T-helper 2 cell treated with Interferon-gamma antibody and Interleukin-4, amounts not matched to agents 5 μg/mL and 100 μg/mL, for 36 hours (primary cell): ENCODE measurements around the gene DNAJC5G.

Experiments
- DNase-seq: peaks from one replicate; pipeline ENCODE4 v3.0.0; 2021; ENCODE audit warnings: low spot score
- H3K27ac Mint-ChIP-seq: one replicate; pipeline ENCODE4 v1.8.0; 2021; ENCODE audit warnings: mild to moderate bottlenecking, mixed read lengths
- H3K27me3 Mint-ChIP-seq: one replicate; pipeline ENCODE4 v1.8.0; 2021; ENCODE audit warnings: low read depth, mixed read lengths
- H3K36me3 Mint-ChIP-seq: one replicate; pipeline ENCODE4 v1.8.0; 2021; ENCODE audit warnings: low read depth, mixed read lengths
- H3K4me1 Mint-ChIP-seq: one replicate; pipeline ENCODE4 v1.8.0; 2021; ENCODE audit warnings: low read depth, mixed read lengths
- H3K4me3 Mint-ChIP-seq: one replicate; pipeline ENCODE4 v1.8.0; 2022; ENCODE audit warnings: mild to moderate bottlenecking, moderate library complexity, mixed read lengths
- H3K9me3 Mint-ChIP-seq: one replicate; pipeline ENCODE4 v1.8.0; 2021; ENCODE audit warnings: mixed read lengths

DNAJC5G gene, protein sequence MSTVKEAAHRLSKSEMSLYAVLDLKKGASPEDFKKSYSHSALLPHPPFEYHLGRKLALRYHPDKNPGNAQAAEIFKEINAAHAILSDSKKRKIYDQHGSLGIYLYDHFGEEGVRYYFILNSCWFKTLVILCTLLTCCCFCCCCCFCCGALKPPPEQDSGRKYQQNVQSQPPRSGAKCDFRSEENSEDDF

GRCh38 chr2:27275211-27276150 lies at the start of gene DNAJC5G:
DNAJC5G (plus strand) TSS chr2:27275433; CDS start chr2:27276729, 1,296 bp downstream.
- no peaks in the 10 kb centered on the region for H3K9me3 Mint-ChIP-seq
- no peaks in the 10 kb centered on the region for H3K36me3 Mint-ChIP-seq
- peaks cover 12% of the 10 kb centered on the region for H3K4me1 Mint-ChIP-seq
- H3K4me3 Mint-ChIP-seq, result no peak within 1 kb of the TSS
- DNase-seq, result no peak
- no peak within 1 kb of the TSS for H3K27ac Mint-ChIP-seq
- H3K27me3 Mint-ChIP-seq, result peaks cover 8% of the 10 kb centered on the region

- peaks cover 63% of the 10 kb centered on the region for H3K36me3 Mint-ChIP-seq
- no peak overlapping the region for H3K27ac Mint-ChIP-seq
- no peak for DNase-seq
- H3K9me3 Mint-ChIP-seq, result no peaks in the 10 kb centered on the region
- peaks cover 1% of the 10 kb centered on the region for H3K4me1 Mint-ChIP-seq
- no peak overlapping the region for H3K4me3 Mint-ChIP-seq
- no peaks in the 10 kb centered on the region for H3K27me3 Mint-ChIP-seq
Measured at GRCh38 chr2:27225526-27225925, 49.7 kb upstream of the DNAJC5G start.

DNA sequence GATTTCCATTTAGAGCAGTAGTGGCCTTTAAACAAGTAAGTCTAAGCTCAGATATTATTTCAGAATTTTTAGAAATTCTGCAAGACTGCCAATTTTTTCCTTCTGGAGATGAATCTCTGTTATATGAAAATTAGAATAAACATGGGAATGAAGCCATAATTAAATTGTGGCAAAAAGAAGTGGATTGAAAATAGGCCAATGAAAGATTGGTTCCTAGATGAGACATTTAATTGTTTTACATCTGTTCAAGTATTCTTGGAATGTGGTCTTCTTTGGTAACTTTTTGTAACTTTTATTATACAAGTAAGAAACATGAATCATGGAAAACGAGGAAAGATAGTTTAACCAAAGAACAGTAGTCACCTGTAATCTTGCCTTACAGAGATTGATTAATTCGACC lies 47.7 kb upstream of the DNAJC5G start:
- no peaks in the 10 kb centered on the region for H3K27me3 Mint-ChIP-seq
- H3K4me1 Mint-ChIP-seq, result peaks cover under 1% of the 10 kb centered on the region
- no peak overlapping the region for H3K27ac Mint-ChIP-seq
- H3K9me3 Mint-ChIP-seq, result no peaks in the 10 kb centered on the region
- no peak overlapping the region for H3K4me3 Mint-ChIP-seq
- DNase-seq, result no peak
- peaks cover 56% of the 10 kb centered on the region for H3K36me3 Mint-ChIP-seq

GRCh38 chr2:27231921-27232320 lies 43.3 kb upstream of the DNAJC5G start:
- peaks cover 55% of the 10 kb centered on the region for H3K36me3 Mint-ChIP-seq
- H3K27ac Mint-ChIP-seq, result no peak overlapping the region
- H3K4me3 Mint-ChIP-seq, result no peak overlapping the region
- H3K27me3 Mint-ChIP-seq, result no peaks in the 10 kb centered on the region
- DNase-seq, result no peak
- no peaks in the 10 kb centered on the region for H3K9me3 Mint-ChIP-seq
- no peaks in the 10 kb centered on the region for H3K4me1 Mint-ChIP-seq

DNA sequence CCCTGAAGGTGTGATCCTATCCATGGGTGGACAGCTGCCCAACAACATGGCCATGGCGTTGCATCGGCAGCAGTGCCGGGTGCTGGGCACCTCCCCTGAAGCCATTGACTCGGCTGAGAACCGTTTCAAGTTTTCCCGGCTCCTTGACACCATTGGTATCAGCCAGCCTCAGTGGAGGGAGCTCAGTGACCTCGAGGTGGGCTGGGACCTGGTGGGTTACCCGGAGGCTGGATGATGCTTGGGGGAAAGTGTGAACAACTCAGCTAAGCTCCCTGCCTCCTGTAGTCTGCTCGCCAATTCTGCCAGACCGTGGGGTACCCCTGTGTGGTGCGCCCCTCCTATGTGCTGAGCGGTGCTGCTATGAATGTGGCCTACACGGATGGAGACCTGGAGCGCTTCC lies 41.9 kb upstream of the DNAJC5G start:
- H3K4me1 Mint-ChIP-seq, result no peaks in the 10 kb centered on the region
- peaks cover 53% of the 10 kb centered on the region for H3K36me3 Mint-ChIP-seq
- H3K27me3 Mint-ChIP-seq, result no peaks in the 10 kb centered on the region
- H3K27ac Mint-ChIP-seq, result no peak overlapping the region
- H3K9me3 Mint-ChIP-seq, result no peaks in the 10 kb centered on the region
- no peak overlapping the region for H3K4me3 Mint-ChIP-seq
- no peak for DNase-seq

DNA sequence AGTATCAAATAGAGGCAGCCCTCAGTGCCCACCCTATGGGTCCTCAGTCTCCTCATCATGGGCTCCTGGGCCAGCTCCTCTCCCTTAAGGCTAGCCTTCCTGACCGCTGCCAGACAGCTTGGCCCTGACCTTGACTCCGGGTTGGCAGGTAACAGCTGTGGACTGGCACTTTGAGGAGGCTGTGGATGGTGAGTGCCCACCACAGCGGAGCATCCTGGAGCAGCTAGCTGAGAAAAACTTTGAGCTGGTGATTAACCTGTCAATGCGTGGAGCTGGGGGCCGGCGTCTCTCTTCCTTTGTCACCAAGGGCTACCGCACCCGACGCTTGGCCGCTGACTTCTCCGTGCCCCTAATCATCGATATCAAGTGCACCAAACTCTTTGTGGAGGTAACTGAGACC lies 39.1 kb upstream of the DNAJC5G start:
- H3K9me3 Mint-ChIP-seq, result no peaks in the 10 kb centered on the region

GRCh38 chr2:27236626-27237025 lies 38.6 kb upstream of the DNAJC5G start:
- Mint-ChIP-seq H3K27ac (no peak overlapping the region), H3K36me3 (peaks cover 67% of the 10 kb centered on the region), H3K4me3 (no peak overlapping the region), H3K27me3 (no peaks in the 10 kb centered on the region), H3K9me3 (no peaks in the 10 kb centered on the region), H3K4me1 (no peaks in the 10 kb centered on the region)
- DNase-seq, result no peak

More for the DNA sequence above, 39.1 kb upstream of the DNAJC5G start:
- DNase-seq, result no peak
- H3K27me3 Mint-ChIP-seq, result no peaks in the 10 kb centered on the region
- no peak overlapping the region for H3K4me3 Mint-ChIP-seq
- H3K36me3 Mint-ChIP-seq, result peaks cover 67% of the 10 kb centered on the region
- no peaks in the 10 kb centered on the region for H3K4me1 Mint-ChIP-seq
- no peak overlapping the region for H3K27ac Mint-ChIP-seq

DNA sequence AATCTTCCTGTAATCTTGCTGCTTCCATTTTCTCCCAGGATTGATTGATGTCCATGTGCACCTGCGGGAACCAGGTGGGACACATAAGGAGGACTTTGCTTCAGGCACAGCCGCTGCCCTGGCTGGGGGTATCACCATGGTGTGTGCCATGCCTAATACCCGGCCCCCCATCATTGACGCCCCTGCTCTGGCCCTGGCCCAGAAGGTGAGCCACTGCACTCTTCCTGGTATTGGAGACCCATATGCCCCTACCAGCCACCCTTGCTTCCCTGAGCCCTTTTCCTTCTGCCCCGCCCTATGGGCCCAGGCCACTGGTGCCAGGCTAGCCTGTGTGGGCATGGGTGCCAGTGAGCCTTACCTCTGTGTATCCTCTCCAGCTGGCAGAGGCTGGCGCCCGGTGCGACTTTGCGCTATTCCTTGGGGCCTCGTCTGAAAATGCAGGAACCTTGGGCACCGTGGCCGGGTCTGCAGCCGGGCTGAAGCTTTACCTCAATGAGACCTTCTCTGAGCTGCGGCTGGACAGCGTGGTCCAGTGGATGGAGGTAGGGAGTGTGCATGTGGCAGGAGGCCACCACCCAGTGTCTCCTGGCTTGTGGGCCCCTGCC lies 37.8 kb upstream of the DNAJC5G start:
- H3K36me3 Mint-ChIP-seq, result peaks cover 69% of the 10 kb centered on the region
- no peaks in the 10 kb centered on the region for H3K4me1 Mint-ChIP-seq
- H3K27ac Mint-ChIP-seq, result no peak overlapping the region

DNA sequence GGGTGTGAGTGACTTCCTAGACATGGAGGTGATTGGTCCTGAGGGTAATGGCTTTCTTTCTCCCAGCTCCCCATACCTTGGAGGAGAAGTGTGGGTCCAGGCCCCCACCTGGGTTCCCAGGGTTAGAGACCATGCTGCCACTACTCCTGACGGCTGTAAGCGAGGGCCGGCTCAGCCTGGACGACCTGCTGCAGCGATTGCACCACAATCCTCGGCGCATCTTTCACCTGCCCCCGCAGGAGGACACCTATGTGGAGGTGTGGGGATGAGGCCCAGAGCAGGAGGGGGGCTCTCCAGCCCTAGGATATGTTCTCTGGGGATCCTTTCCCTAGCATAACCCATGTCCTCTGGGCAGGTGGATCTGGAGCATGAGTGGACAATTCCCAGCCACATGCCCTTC lies 36.3 kb upstream of the DNAJC5G start:
- no peak for DNase-seq
- H3K4me3 Mint-ChIP-seq, result no peak overlapping the region
- no peaks in the 10 kb centered on the region for H3K4me1 Mint-ChIP-seq
- H3K27ac Mint-ChIP-seq, result no peak overlapping the region
- H3K27me3 Mint-ChIP-seq, result no peaks in the 10 kb centered on the region
- H3K9me3 Mint-ChIP-seq, result no peaks in the 10 kb centered on the region
- peaks cover 59% of the 10 kb centered on the region for H3K36me3 Mint-ChIP-seq

More for the DNA sequence above, 37.8 kb upstream of the DNAJC5G start:
- no peak for DNase-seq
- H3K27me3 Mint-ChIP-seq, result no peaks in the 10 kb centered on the region
- no peaks in the 10 kb centered on the region for H3K9me3 Mint-ChIP-seq
- H3K4me3 Mint-ChIP-seq, result no peak overlapping the region

- no peak overlapping the region for H3K4me3 Mint-ChIP-seq
- DNase-seq, result no peak
- no peaks in the 10 kb centered on the region for H3K4me1 Mint-ChIP-seq
- H3K27ac Mint-ChIP-seq, result no peak overlapping the region
- no peaks in the 10 kb centered on the region for H3K9me3 Mint-ChIP-seq
- no peaks in the 10 kb centered on the region for H3K27me3 Mint-ChIP-seq
- H3K36me3 Mint-ChIP-seq, result peaks cover 49% of the 10 kb centered on the region
Measured at GRCh38 chr2:27240406-27240805, 34.8 kb upstream of the DNAJC5G start.

DNA sequence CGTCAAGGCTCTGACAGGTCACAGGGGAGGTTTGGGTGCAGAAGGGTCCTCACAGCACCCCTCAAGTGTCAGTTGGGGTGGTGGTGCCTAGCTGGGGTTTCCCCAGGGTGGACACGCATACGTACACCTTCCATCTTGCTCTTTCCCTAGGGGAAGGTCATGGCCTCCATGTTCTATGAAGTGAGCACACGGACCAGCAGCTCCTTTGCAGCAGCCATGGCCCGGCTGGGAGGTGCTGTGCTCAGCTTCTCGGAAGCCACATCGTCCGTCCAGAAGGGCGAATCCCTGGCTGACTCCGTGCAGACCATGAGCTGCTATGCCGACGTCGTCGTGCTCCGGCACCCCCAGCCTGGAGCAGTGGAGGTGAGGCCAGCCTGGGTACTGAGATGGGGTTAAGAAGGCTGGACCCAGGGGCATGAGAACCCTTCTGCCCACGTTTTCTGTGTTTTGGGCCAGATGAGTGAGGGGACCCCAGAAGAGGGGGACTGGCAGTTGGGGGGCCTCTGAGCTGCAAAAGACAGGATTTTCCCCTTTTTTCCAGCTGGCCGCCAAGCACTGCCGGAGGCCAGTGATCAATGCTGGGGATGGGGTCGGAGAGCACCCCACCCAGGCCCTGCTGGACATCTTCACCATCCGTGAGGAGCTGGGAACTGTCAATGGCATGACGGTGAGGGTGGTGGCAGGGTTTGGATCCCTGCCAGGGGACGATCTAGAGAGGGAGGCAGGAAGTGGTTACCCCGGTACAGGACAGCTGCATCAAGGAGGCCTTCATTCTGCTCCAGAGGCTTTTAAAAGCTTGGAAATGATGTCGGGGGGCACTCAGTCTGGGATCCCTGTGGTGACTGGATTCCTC lies 33.2 kb upstream of the DNAJC5G start:
- Mint-ChIP-seq H3K4me1 (no peaks in the 10 kb centered on the region), H3K27me3 (no peaks in the 10 kb centered on the region), H3K4me3 (no peak overlapping the region), H3K9me3 (no peaks in the 10 kb centered on the region), H3K36me3 (peaks cover 40% of the 10 kb centered on the region), H3K27ac (no peak overlapping the region)
- no peak for DNase-seq

- DNase-seq, result no peak
- no peaks in the 10 kb centered on the region for H3K4me1 Mint-ChIP-seq
- H3K27me3 Mint-ChIP-seq, result no peaks in the 10 kb centered on the region
- no peak overlapping the region for H3K27ac Mint-ChIP-seq
- H3K9me3 Mint-ChIP-seq, result no peaks in the 10 kb centered on the region
- H3K36me3 Mint-ChIP-seq, result peaks cover 35% of the 10 kb centered on the region
- no peak overlapping the region for H3K4me3 Mint-ChIP-seq
Measured at GRCh38 chr2:27242614-27242951, 32.6 kb upstream of the DNAJC5G start.

GRCh38 chr2:27243391-27244130 lies 31.7 kb upstream of the DNAJC5G start:
- no peak overlapping the region for H3K27ac Mint-ChIP-seq

More at GRCh38 chr2:27243391-27244130, 31.7 kb upstream of the DNAJC5G start:
- Mint-ChIP-seq H3K27me3 (no peaks in the 10 kb centered on the region), H3K4me3 (no peak overlapping the region), H3K4me1 (no peaks in the 10 kb centered on the region), H3K9me3 (no peaks in the 10 kb centered on the region), H3K36me3 (peaks cover 27% of the 10 kb centered on the region)
- DNase-seq, result no peak
